Measurements from ENCODE around the gene PTPN6.

DNA sequence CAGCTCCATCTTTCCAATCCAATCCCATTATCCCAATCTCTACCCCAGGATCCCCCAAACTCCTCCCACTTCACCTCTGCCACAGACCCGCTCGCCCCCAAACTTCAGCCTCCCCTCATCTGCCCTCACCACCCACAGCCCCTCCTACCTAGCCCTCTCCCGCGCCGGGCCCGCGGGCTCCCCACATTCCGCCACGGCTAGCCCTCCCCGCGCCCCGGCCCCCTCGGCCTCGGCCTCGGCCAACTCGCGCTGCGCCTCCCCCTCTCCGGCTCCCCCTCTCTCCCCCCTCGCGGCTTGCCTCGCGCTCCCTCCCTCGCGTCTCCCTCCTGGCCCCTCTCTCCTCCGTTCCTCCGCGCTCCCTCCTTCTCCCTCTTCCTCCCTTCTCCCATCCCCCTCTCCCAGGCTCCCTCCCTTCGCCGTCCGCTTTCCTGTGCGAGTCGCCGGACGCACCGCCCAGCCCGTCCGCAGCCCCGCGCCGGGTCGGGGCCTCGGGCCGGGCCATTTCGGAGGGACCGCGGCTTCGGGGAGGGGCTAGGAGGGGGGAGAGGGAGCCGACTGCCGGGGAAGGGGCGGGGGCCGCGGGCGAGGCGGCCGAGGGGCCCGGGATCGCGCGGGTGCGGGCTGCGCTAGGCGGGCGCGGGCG lies 23.7 kb upstream of the PTPN6 start, which contains the start of gene ATN1:
- TF ChIP-seq, protein P1, sequence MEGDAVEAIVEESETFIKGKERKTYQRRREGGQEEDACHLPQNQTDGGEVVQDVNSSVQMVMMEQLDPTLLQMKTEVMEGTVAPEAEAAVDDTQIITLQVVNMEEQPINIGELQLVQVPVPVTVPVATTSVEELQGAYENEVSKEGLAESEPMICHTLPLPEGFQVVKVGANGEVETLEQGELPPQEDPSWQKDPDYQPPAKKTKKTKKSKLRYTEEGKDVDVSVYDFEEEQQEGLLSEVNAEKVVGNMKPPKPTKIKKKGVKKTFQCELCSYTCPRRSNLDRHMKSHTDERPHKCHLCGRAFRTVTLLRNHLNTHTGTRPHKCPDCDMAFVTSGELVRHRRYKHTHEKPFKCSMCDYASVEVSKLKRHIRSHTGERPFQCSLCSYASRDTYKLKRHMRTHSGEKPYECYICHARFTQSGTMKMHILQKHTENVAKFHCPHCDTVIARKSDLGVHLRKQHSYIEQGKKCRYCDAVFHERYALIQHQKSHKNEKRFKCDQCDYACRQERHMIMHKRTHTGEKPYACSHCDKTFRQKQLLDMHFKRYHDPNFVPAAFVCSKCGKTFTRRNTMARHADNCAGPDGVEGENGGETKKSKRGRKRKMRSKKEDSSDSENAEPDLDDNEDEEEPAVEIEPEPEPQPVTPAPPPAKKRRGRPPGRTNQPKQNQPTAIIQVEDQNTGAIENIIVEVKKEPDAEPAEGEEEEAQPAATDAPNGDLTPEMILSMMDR (conservative IDR thresholded peaks at IDR 0.05; ENCODE audit: low read depth, low read length): no peak
- TF ChIP-seq EZH2 (IDR thresholded peaks at IDR 0.05; ENCODE audit: low read length, unreplicated experiment) (no peak), EZH2phosphoT487 (IDR thresholded peaks at IDR 0.05; ENCODE audit: borderline replicate concordance, low read length) (no peak)
